Measurements from ENCODE around the gene SF3B6.
"Not testable (repeated sequence)": the region's sequence is repeated elsewhere in the genome, so short reads cannot be mapped to it uniquely, and the experiment has no call there.

- not testable (repeated sequence) for TF ChIP-seq CTCF (conservative IDR thresholded peaks at IDR 0.05; ENCODE audit: low read length); EZH2phosphoT487 (IDR thresholded peaks at IDR 0.05; ENCODE audit: borderline replicate concordance)
These were observed 33.3 kb upstream of the SF3B6 start for GRCh38 chr2:24109431-24109830.
